T-helper 9 cell (primary cell): ENCODE measurements around the gene RAD51B.

Experiments used
- DNase-seq: peaks from one replicate; pipeline ENCODE4 v3.0.0-alpha.2; 2020

RAD51B gene

DNA sequence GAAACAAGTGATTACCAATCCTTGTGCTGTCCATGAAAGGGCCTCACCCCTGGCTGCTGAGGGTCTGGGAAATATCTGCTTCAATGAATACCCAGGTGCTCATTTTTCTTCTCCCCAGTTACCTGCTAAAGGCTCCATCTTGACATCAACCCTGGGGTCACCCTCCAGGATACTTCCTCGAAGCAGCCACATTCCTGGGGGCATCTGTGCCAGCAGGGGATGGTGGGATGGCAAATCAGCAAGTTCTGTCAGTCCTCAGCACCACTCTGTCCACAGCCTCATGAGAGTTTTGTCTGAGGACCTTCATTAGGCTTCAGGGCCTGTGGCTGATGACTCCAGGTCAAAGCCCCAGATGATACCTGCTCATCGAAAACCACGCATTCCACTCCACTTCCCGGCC lies 848.4 kb downstream of the RAD51B start:
- no peak for DNase-seq

- no peak for DNase-seq
Observed at GRCh38 chr14:68668531-68668930, 849.0 kb downstream of the RAD51B start.

DNA sequence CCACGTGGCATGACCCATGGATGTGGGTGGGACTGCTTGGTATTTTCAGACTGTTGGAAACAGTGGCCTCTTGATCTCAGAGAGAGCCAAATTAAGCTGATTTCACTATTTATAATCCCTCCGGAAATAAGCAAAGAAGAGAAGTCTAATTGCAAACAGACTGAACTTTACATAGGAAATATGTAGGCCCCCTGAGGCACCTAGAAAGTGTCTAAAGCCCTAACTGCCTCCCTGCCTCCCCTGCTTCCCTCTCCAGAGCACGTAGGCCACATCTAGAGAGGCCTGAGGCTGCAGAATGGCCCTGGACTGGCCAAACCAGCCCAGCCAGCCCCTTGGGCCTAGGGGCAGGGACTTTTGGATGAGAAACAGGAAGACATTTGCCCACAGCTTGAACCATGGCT lies 849.5 kb downstream of the RAD51B start:
- DNase-seq = no peak

DNA sequence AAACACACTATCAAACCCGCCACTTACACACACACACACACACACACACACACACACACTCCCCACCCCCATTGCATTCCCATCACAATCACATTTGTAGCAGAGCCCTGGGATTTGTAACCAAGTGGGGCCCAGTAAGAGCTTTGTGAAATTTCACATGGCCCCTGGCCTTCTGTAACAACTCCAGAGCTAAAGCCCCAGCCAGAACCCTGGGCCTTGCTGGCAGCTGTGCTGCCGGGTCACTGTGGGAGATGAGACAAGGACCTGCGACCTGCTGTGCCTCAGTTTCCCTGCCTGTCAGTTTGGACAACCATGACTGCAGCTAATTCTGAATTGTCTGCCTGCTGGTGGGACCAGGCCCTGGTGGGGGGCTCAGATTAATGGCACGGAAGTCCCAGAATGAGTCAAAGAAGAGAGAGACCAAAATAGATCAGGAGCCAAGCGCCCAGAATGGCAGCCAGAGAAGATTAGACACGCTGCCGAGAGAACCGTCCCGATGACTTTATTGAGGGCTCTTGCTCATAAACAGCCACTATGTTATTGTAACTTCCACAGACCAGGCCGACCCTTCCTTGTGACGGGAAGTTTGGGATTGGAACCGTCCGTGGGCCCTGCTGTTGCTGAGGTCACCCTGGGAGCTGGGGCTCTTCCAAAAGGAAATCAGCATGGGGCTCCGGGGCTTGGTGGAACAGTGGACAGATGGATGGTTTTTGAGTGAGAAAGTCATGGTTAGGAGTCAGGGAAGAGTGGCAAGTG lies 850.2 kb downstream of the RAD51B start:
- DNase-seq = no peak

- DNase-seq = no peak
Observed at GRCh38 chr14:68670359-68670715, 850.8 kb downstream of the RAD51B start.

DNA sequence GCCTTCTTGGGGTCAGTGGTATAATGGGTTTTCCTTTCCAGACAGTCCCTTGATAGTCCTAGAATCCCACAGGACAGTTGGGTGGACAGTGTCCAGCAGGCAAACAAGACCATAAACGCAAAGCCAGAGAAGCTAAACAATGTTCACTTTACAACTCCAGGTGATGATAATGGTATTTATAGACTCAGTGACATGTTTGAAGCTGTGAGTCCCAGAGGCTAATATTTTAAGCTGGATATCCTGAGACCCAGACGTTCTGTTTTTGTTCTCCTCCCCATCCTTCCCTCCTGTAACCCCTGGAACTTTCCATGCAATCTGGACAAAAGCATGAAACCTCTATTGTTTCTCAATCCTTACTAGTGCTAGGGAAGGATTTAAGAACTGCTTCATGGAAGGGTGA lies 852.3 kb downstream of the RAD51B start:
- no peak for DNase-seq

DNA sequence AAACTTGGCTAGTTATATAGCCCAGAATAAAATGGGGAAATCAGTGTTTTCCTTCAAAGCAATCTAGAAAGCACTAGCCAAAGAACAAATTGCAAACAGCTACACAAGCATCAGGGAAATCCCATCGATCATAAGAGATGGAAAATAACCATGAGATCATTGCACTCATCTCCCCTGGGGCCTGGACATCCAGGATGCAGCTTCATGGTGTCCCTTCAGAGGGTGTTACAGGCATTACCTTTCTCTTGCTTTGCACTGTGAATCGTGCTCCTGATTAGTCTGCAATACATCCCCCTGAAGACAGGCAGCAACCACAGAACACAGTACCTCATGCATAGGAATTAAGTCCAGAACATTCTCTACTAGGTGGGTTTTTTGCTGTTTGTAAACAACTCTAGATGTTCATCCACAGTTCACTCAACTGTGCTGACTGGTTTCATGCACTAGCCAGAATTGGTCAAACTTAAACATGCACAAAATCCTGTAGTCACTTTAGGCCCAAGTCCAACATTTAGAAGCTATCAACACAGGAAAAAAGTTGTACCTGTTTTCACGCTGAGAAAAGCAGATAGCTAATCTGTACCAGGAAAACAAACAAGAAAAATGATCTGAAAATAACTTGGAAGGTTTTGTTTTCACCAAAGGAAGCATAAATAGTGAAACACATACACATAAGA lies 853.2 kb downstream of the RAD51B start:
- no peak for DNase-seq

GRCh38 chr14:68673464-68673863 lies 853.9 kb downstream of the RAD51B start:
- no peak for DNase-seq

DNA sequence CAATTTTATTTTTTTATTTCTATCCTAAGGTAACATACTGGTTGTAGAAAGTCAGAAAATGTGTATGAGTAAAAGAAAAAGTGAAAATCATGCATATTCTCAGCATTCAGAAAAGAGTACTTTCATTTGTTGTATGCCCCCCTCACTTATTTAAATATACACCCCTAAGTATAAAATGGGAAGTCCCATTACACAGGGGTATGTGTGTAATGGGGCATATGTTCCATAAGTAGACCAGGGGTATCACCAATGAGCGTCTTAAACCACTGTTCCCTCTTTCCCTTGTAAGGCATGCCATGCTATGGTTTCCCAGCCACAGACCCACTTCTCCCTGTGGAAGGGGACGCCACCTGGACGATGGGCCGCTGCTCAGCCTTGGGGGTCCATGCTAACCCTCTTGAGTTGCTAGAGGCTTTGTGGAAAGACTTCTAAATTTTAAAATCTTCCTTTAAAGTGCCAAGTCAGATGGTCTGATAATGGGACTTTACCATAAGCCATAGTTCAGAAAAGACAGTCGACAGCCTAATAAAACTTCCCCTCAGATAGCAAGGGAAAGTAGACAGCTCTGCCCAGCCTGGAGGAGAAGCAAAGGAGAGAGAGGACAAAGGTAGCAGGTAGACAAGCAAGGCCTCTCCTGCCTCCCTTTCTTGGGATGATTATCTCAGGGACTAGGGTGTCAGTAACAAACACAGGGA lies 855.1 kb downstream of the RAD51B start:
- DNase-seq = no peak

DNA sequence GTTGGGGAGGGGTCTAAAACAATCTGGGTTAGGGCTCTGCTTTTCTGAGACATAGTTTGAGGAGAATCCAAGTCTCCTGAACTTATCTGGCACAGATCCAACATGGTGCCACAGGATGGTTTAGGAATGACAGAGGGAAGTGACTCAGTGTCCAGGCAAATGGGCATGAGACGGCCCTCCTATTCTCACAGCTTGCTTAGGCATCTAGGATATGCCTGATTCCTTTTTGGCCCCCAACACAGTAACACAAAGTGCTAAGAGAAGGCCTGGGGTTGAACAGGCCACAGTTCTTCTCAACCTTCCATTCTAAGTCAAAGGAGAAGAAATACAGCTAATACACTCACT lies 855.6 kb downstream of the RAD51B start:
- DNase-seq = no peak

DNA sequence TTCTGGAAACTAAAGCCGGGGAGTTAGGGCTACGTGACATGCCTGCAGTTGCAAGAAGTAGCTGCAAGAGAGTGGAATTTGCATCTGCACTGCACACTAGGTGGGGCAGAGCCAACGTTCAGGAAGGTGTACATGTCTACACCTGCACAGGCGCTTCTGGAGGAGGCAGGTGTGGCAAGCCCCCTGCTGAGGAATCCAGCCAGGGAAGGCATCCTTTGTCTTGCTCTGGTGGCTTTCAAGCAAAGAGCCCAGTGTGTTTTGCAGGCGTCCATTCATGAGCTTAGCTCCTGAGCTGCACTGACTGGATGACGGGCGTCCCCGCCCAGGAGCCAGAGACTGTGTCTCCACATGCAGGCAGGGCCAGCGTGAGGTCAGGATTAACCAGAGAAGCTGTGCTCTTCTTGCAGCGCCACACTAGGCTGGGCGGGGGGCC lies 856.9 kb downstream of the RAD51B start:
- DNase-seq = no peak

DNA sequence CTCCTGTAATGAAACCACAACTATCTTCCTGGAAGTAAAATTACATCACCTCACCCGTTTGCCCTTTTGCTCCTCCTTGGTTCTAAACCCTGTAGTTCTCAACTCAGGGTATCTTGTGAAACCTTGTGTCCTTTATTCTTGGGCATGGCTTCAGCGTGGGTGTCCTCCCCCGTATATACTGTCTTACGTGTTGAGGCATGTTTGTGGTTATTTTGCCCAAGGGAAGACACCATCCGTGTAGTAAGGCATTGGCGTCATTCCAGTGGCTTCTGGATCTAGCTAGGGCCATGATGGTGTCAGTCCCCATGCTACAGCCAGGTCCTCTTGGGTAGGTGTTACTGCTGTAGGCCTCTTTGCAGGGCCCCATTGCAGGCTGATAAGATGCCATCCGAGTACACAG lies 857.9 kb downstream of the RAD51B start:
- DNase-seq = no peak

DNA sequence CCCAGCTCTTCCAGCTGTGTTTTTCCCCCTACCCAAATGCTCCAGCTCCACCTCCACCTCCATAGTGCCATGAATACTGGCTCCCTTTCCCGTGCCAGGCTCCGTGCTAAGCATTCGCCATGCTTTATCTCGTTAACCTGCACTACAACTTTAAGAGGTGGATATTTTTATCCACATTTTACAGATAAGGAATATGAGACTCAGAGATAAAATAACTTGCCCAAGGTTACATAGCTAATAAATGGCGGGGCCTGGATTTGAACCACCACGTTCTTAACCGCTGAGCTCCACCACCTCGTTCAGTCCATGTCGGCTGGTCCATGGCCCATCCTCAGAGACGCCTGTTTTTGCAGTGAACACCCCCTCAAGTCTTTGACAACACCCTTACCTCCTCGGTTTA lies 858.3 kb downstream of the RAD51B start:
- DNase-seq = no peak

DNA sequence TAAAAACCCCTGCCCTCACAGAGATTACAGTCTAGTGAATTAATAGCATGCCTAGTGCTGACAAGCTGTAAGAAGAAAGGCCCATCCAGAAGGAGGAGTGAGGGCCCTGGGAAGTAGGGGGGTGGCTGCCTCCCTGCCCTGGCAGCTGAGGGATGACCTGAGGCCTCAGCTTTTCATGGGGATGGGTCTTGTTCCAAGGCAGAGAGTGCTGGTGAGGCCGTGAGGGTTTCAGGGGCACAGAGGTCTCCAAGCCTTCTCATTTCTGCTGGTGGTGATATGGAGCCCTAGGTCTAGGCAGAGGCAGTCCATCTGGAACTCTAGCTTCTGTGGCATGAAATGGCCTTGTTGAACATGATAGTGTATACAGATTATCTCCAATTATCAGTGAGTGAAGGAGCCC lies 858.9 kb downstream of the RAD51B start:
- no peak for DNase-seq

DNA sequence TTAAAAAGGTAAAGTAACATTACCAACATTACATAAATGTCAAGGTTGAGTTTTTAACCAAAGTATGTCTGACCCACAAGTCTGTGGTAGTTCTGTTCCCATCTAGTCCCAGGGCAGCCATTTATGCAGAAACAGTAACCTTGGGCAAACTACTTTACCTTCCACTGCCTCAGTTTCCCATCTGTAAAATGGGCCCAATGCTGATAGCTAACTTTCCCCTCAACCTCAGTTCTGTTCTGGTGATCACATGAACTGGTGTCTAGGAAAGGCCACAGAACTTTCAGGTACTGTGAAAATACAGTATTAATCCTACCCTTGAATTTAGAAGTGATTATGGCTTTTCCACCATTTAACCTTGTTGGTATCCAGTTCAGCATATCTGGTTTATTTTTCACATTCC lies 859.7 kb downstream of the RAD51B start:
- DNase-seq = no peak

DNA sequence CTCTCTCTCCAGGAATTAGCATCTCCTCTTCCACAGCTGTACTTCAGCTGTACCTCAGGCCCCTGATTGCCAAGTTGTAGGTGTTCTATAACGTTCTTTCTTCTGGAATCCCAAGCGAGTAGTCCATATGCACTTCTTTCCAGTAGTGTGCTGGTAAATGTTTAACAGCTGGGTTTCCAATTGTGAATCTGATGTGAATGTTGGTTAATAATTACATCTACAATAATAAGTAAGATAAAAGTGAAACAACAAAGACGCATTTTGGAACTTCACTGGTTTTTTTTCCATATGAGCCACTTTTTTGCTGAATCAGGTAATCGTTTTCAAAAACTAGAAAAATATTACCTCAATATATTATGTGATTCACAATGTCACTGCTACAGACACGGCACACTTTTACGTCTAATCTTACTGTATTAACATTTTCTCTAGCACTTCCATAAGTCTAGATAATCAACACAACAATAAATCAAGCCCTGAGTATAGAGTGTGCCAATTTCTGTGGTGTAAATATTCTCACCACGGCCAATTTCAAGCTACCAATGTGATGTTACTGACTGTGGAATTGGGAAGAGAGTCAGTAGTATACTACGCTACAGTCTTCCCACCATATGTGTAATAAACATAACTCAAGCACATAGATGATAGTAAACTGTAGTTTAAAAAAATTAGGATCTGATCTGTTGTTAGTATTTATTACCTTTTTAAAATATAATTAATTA lies 860.3 kb downstream of the RAD51B start:
- no peak for DNase-seq

GRCh38 chr14:68680541-68681051 lies 861.0 kb downstream of the RAD51B start:
- DNase-seq = no peak

DNA sequence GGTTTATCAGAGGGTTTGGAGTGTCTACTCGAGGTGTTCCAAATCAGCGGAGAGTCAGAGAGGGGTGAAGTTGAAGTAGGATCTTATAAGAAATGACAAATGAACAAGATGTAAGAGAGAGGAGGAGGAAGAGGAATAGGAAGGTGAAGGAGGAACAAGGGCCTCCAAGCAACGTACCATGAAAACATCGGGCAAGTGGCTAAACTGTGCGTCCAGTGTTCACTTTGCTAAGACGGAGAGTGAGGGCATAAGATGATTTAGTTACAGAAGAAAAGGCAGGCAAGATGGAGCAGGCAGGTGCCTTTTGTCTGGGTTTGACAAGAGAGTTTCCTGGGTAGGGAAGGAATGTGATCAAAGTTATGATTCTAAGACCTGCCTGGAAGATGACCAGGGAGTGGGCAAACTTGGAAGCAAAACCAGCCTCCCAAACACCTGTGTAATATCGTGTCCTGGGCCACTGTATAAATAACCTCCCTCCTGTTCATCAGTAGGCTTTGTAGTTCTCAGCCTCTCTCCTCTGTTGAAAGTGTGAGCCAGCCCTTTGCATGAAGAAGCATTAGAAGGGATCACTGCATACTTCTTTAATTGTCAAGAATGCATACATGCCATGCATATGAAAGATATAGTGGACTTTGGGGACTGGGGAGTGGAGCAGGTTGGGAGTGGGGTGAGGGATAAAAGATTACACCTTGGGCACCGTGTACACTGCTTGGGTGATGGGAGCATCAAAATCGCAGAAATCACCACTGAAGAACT lies 861.9 kb downstream of the RAD51B start:
- DNase-seq = no peak

DNA sequence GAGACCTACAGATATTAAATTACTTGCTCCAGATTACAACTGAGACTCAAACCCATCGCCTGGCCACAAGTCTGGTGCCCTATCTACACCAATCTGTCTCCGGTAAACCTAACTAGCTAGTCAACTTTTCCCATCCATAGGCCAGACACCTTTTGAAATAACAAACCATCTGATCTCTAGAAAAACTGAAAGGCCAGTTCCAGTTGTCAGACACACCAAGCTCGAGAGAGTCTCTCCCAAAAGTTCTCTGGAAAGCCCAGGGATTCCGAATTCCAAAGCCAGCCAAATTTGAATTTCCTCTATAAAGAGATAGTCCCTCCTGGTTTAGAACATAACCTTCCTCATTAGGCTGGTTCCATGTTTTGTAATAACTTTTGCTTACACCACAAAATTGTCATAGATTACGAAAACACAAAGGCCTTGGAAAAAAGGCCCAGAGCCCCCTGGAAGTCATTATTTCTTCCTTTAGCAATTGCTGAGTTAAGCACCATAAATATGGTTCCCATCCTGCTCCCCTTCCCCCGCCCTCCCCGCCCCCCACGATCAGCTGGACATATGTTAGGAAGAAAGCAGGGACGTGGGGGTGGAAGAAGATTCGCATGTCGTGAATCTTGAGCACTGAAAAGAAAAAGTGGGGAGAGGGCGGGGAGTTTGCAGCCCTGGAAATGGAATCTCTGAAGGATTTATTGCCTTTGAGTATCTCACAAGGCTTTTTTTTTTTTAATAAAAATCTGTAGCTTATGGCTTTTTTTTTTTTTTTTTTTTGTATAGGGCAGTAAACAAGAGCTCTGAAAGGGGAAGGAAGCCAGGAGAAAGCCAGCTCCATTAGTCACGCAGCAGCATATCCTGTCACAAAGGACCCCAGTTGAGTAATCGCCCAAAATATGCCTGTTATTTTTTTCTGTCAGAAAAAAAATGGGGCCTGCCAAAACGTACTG lies 862.9 kb downstream of the RAD51B start:
- DNase-seq = peak; percentile 13

DNA sequence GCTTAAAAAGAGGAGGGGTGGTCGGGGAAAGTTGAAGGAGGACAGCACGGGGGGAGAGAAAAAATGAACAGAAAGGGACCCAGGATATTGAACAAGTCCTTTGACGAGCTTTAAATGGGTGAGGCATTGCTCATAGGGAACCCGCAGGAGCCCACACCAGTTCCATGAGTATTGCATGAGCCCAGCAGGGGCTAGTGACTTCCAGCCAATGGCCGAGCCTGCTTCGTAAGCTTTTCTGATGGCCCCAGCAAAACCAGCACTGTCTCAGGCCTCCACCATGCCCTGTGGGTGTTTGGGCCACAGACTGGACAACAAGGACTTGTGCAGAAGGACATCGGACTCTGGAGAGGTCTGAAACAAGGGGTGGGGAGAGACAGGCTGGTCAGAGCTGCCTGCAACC lies 863.7 kb downstream of the RAD51B start:
- DNase-seq = no peak
